ENCODE data around the gene LIX1L.

The LIX1L gene

DNA sequence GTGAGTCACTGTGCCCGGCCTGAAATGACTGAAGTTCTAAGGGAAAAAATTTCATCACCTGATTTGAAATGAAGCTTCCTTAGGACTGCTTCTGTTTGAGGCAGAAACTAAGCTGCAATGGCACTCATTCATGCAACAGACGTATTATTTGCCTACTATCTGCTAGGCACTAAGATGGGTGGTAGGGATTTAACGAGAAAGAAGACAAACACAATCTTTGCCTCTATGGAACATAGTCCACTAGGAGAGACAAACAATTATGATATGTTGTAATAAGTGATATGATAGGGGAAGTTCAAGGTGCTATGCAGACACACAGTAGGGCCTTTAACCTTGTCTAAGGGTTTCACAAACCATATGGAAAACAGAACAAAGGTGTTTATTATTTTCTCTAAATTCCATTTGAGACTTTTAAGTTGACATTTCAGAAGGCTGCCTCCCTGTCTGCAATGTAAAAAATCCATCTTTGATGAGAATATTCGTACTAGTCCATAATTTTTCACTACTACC, 11.3 kb downstream of the LIX1L start:
- ATAC-seq: no peak

DNA sequence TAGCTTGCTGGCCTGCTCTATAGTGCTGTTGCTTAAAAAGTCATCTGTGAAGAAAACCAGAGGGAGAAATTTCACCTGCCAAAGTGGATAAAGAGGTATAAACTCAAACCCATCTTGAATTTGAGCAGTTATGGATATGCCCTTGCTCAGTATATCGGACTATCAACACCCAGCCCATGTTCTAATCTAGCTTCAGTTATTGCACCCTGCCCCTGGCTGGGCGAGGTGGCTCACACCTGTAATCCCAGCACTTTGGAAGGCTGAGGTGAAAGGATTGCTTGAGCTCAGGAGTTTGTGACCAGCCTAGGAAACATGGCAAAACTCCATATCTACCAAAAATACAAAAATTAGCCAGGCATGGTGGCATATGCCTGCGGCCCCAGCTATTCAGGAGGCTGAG, 13.3 kb downstream of the LIX1L start:
- ATAC-seq: no peak

More for the DNA sequence above, 11.3 kb downstream of the LIX1L start:
- TF ChIP-seq ISL1 (CRISPR knock-in tag; IDR thresholded peaks at IDR 0.05): no peak
- no peak for TF ChIP-seq PPARA (CRISPR knock-in tag; IDR thresholded peaks at IDR 0.05; ENCODE audit: borderline replicate concordance)
- TF ChIP-seq ZNF565 (CRISPR knock-in tag; conservative IDR thresholded peaks at IDR 0.05; ENCODE audit: low read depth): no peak
- TF ChIP-seq, protein P1, sequence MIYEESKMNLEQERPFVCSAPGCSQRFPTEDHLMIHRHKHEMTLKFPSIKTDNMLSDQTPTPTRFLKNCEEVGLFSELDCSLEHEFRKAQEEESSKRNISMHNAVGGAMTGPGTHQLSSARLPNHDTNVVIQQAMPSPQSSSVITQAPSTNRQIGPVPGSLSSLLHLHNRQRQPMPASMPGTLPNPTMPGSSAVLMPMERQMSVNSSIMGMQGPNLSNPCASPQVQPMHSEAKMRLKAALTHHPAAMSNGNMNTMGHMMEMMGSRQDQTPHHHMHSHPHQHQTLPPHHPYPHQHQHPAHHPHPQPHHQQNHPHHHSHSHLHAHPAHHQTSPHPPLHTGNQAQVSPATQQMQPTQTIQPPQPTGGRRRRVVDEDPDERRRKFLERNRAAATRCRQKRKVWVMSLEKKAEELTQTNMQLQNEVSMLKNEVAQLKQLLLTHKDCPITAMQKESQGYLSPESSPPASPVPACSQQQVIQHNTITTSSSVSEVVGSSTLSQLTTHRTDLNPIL (CRISPR knock-in tag; IDR thresholded peaks at IDR 0.05; ENCODE audit: low read depth): no peak
- no peak for TF ChIP-seq RARB (CRISPR knock-in tag; IDR thresholded peaks at IDR 0.05)

DNA sequence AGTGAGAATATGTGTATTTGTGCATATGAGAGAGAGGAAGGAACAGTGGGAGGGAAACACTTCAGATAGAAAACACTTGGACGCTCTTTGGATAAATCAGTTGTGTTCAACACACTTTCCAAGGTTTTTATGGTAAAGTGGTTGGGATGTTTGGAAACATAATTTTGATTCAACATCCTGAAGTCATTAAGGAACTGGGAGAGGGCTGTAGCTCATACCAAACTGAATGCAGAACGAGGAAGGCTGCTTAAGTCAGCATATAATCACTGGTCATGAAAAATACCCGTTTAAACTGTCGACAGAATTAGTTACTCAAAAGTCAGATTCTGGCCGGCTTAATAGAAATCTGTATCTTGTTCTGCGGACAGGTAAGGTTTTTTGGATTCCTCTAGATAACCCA, 14.9 kb downstream of the LIX1L start:
- ATAC-seq: no peak
- TF ChIP-seq CSDC2 (CRISPR knock-in tag; IDR thresholded peaks at IDR 0.05) (no peak), TOX (CRISPR knock-in tag; IDR thresholded peaks at IDR 0.05; ENCODE audit: borderline replicate concordance) (no peak)

More for the DNA sequence above, 13.3 kb downstream of the LIX1L start:
- TF ChIP-seq ISL1 (CRISPR knock-in tag; IDR thresholded peaks at IDR 0.05) (no peak), ESRRG (CRISPR knock-in tag; IDR thresholded peaks at IDR 0.05) (no peak), ZC3H10 (CRISPR knock-in tag; IDR thresholded peaks at IDR 0.05) (no peak), ARNTL (CRISPR knock-in tag; IDR thresholded peaks at IDR 0.05; ENCODE audit: borderline replicate concordance, low read depth) (no peak), GLIS3 (CRISPR knock-in tag; IDR thresholded peaks at IDR 0.05) (no peak), ZNF565 (CRISPR knock-in tag; conservative IDR thresholded peaks at IDR 0.05; ENCODE audit: low read depth) (no peak), BACH2 (CRISPR knock-in tag; IDR thresholded peaks at IDR 0.05; ENCODE audit: borderline replicate concordance) (no peak), SNAI2 (CRISPR knock-in tag; IDR thresholded peaks at IDR 0.05) (no peak), TOX (CRISPR knock-in tag; IDR thresholded peaks at IDR 0.05; ENCODE audit: borderline replicate concordance) (no peak)
- TF ChIP-seq, protein P2, sequence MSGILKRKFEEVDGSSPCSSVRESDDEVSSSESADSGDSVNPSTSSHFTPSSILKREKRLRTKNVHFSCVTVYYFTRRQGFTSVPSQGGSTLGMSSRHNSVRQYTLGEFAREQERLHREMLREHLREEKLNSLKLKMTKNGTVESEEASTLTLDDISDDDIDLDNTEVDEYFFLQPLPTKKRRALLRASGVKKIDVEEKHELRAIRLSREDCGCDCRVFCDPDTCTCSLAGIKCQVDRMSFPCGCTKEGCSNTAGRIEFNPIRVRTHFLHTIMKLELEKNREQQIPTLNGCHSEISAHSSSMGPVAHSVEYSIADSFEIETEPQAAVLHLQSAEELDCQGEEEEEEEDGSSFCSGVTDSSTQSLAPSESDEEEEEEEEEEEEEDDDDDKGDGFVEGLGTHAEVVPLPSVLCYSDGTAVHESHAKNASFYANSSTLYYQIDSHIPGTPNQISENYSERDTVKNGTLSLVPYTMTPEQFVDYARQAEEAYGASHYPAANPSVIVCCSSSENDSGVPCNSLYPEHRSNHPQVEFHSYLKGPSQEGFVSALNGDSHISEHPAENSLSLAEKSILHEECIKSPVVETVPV (CRISPR knock-in tag; IDR thresholded peaks at IDR 0.05): no peak
- TF ChIP-seq, protein P3, sequence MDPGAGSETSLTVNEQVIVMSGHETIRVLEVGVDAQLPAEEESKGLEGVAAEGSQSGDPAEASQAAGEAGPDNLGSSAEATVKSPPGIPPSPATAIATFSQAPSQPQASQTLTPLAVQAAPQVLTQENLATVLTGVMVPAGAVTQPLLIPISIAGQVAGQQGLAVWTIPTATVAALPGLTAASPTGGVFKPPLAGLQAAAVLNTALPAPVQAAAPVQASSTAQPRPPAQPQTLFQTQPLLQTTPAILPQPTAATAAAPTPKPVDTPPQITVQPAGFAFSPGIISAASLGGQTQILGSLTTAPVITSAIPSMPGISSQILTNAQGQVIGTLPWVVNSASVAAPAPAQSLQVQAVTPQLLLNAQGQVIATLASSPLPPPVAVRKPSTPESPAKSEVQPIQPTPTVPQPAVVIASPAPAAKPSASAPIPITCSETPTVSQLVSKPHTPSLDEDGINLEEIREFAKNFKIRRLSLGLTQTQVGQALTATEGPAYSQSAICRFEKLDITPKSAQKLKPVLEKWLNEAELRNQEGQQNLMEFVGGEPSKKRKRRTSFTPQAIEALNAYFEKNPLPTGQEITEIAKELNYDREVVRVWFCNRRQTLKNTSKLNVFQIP (CRISPR knock-in tag; IDR thresholded peaks at IDR 0.05; ENCODE audit: borderline replicate concordance, low read depth): no peak

DNA sequence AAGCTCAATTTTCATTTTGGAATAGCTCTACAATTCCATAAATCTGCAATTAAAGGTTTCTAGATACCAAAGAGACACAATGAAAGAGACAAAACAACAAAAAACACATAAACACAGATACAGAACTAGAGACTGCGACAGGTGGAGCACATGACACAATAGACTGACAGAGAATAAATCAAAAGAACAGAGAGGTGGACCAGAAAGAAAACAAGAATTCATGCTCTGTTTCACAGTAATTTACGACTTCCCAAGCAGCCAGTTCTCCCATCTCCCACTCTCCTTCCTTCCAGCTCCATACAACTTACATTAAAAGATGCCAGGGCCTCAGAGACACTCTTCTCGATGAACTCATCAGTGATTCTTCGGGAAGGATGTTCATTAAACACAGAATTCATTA, 15.4 kb downstream of the LIX1L start:
- TF ChIP-seq BACH2 (CRISPR knock-in tag; IDR thresholded peaks at IDR 0.05; ENCODE audit: borderline replicate concordance) (no peak), TCF4 (CRISPR knock-in tag; IDR thresholded peaks at IDR 0.05; ENCODE audit: borderline replicate concordance) (no peak), TOX (CRISPR knock-in tag; IDR thresholded peaks at IDR 0.05; ENCODE audit: borderline replicate concordance) (no peak), PPARA (CRISPR knock-in tag; IDR thresholded peaks at IDR 0.05; ENCODE audit: borderline replicate concordance) (no peak), ESRRG (CRISPR knock-in tag; IDR thresholded peaks at IDR 0.05) (no peak), ZNF8 (CRISPR knock-in tag; IDR thresholded peaks at IDR 0.05) (no peak), OSR1 (CRISPR knock-in tag; IDR thresholded peaks at IDR 0.05) (no peak), ZNF70 (CRISPR knock-in tag; IDR thresholded peaks at IDR 0.05) (no peak), ZC3H10 (CRISPR knock-in tag; IDR thresholded peaks at IDR 0.05) (no peak), ZNF565 (CRISPR knock-in tag; conservative IDR thresholded peaks at IDR 0.05; ENCODE audit: low read depth) (no peak), GLIS3 (CRISPR knock-in tag; IDR thresholded peaks at IDR 0.05) (no peak), SNAI2 (CRISPR knock-in tag; IDR thresholded peaks at IDR 0.05) (no peak), ISL1 (CRISPR knock-in tag; IDR thresholded peaks at IDR 0.05) (no peak)
- TF ChIP-seq, protein P4, sequence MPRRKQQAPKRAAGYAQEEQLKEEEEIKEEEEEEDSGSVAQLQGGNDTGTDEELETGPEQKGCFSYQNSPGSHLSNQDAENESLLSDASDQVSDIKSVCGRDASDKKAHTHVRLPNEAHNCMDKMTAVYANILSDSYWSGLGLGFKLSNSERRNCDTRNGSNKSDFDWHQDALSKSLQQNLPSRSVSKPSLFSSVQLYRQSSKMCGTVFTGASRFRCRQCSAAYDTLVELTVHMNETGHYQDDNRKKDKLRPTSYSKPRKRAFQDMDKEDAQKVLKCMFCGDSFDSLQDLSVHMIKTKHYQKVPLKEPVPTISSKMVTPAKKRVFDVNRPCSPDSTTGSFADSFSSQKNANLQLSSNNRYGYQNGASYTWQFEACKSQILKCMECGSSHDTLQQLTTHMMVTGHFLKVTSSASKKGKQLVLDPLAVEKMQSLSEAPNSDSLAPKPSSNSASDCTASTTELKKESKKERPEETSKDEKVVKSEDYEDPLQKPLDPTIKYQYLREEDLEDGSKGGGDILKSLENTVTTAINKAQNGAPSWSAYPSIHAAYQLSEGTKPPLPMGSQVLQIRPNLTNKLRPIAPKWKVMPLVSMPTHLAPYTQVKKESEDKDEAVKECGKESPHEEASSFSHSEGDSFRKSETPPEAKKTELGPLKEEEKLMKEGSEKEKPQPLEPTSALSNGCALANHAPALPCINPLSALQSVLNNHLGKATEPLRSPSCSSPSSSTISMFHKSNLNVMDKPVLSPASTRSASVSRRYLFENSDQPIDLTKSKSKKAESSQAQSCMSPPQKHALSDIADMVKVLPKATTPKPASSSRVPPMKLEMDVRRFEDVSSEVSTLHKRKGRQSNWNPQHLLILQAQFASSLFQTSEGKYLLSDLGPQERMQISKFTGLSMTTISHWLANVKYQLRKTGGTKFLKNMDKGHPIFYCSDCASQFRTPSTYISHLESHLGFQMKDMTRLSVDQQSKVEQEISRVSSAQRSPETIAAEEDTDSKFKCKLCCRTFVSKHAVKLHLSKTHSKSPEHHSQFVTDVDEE (CRISPR knock-in tag; IDR thresholded peaks at IDR 0.05): no peak
- TF ChIP-seq, protein P2 (CRISPR knock-in tag; IDR thresholded peaks at IDR 0.05): no peak
- no peak for ATAC-seq

All from SK-N-SH treated with all-trans-retinoic acid at 6 μM for 48 hours (cell line).